CD4-positive, CD25-positive, alpha-beta regulatory T cell (primary cell): ENCODE measurements around the gene GLYAT. TPM values are rescaled to one million over a fixed set of nuclear protein-coding genes. Genes with fewer than 3 reads are reported as not detected.
"Not testable (repeated sequence)": the region's sequence is repeated elsewhere in the genome, so short reads cannot be mapped to it uniquely, and the experiment has no call there.

Experiments
- ATAC-seq, 2 donors: fragments of 150-1000 bp; cut with Tn5 transposase; one replicate each; pipeline ENCODE4 v1.10.0; 2021; ENCODE audit warnings: low read depth in 2 of 2, moderate number of reproducible peaks in 2 of 2, moderate library complexity in 1 of 2
- DNase-seq, 3 donors: peaks; one replicate each; pipeline versions ENCODE4 v3.0.0 to v3.0.0-alpha.2; 2012 to 2022; ENCODE audit warnings: mixed read lengths in 1 of 3
- H3K27ac ChIP-seq: one replicate; pipeline ENCODE4 v1.7.0; 2013; ENCODE audit warnings: mild to moderate bottlenecking, low read length; ENCODE audit not compliant: insufficient read depth, poor library complexity, severe bottlenecking
- H3K27me3 ChIP-seq: one replicate; pipeline ENCODE4 v1.7.0; 2013; ENCODE audit warnings: low read length; ENCODE audit not compliant: control insufficient read depth, insufficient read depth
- H3K36me3 ChIP-seq: one replicate; pipeline ENCODE4 v1.7.0; 2013; ENCODE audit warnings: mild to moderate bottlenecking, low read length, moderate library complexity; ENCODE audit not compliant: control insufficient read depth, insufficient read depth
- H3K4me1 ChIP-seq: 2 replicates; pipeline ENCODE4 v1.7.0; 2013; ENCODE audit warnings: mild to moderate bottlenecking, low read length; ENCODE audit not compliant: insufficient read depth, control insufficient read depth, poor library complexity, severe bottlenecking
- H3K4me3 ChIP-seq: one replicate; pipeline ENCODE4 v1.7.0; 2013; ENCODE audit warnings: low read depth, mild to moderate bottlenecking, low read length, moderate library complexity
- H3K9me3 ChIP-seq, 2 experiments: 1 replicate in 1 of 2; 2 replicates in 1 of 2; pipeline ENCODE4 v1.7.0; 2013; ENCODE audit warnings: low read length in 2 of 2, mild to moderate bottlenecking in 1 of 2, moderate library complexity in 1 of 2; ENCODE audit not compliant: control insufficient read depth in 2 of 2
- H3K27ac Mint-ChIP-seq, 3 donors: one replicate each; pipeline ENCODE4 v1.8.0; 2020 to 2022; ENCODE audit warnings: mild to moderate bottlenecking in 3 of 3, mixed read lengths in 3 of 3, moderate library complexity in 2 of 3
- H3K27me3 Mint-ChIP-seq: one replicate; pipeline ENCODE4 v1.8.0; 2022; ENCODE audit warnings: mild to moderate bottlenecking, mixed read lengths
- H3K36me3 Mint-ChIP-seq: one replicate; pipeline ENCODE4 v1.8.0; 2020; ENCODE audit warnings: mixed read lengths
- H3K4me1 Mint-ChIP-seq, 4 donors: one replicate each; pipeline ENCODE4 v1.8.0; 2020 to 2022; ENCODE audit warnings: mixed read lengths in 4 of 4, mild to moderate bottlenecking in 1 of 4
- H3K4me3 Mint-ChIP-seq, 4 donors: one replicate each; pipeline ENCODE4 v1.8.0; 2020 to 2022; ENCODE audit warnings: mild to moderate bottlenecking in 4 of 4, mixed read lengths in 4 of 4, moderate library complexity in 3 of 4
- H3K9me3 Mint-ChIP-seq, 7 donors: one replicate each; pipeline ENCODE4 v1.8.0; 2020 to 2022; ENCODE audit warnings: mixed read lengths in 7 of 7, mild to moderate bottlenecking in 3 of 7, moderate library complexity in 2 of 7
- polyA plus RNA-seq, 4 donors: library from polyadenylated mRNA; unstranded; fragments of 300-500 nt; fragmentation: Illumina TruSeq; gene quantifications; one replicate each; pipeline ENCODE4 v1.2.3, GENCODE V29; 2021
- total RNA-seq: library from RNA; stranded (reverse); gene quantifications from one replicate; pipeline ENCODE4 v1.2.3, GENCODE V29; 2022

The GLYAT gene
- total and polyA plus RNA-seq, 5 donors from 2014 or later = not detected

DNA sequence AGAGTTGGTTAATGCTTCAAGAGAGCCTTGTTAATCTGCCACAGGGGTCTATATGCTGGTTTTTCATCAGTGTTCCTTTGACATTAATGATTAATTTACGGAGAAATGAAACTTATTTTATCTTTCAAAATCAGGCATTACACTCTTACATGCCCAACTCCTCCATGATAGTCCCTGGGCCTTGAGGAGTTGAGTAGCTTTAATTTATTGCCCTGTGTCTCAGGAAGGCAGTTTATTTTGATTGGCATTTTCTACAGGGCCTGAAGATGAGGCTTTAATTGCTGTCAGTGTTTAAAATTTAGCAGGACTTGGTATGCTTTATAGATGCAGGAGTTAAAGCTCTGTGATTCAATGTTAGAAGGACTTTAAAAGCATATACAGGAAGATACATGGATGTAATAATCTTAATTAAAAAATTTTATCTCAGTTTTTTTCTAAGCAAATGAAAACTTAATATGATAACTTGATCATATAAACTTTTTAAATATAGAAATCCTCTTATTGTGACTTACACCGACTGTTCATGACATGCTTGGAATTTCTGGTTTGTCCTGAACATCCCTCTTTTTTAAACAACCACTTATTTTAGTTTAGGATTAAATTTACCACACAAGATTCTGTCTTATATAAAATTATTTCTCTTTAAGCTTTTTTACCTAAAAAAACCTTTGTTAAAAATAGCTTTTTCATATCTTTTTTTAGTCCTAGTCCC is 12.2 kb downstream of the GLYAT start:
- Histone ChIP-seq H3K36me3 (no peaks in the 10 kb centered on the region), H3K4me1 (no peaks in the 10 kb centered on the region), H3K4me3 (no peak overlapping the region), H3K9me3 (no peaks in the 10 kb centered on the region), H3K27ac (no peak overlapping the region), H3K27me3 (peaks cover 2% of the 10 kb centered on the region)
- Mint-ChIP-seq H3K27ac (no peak overlapping the region), H3K4me3 (no peak overlapping the region), H3K4me1 (no peaks in the 10 kb centered on the region), H3K27me3 (no peaks in the 10 kb centered on the region), H3K9me3 (peaks cover 0 to 1% (median 0%) of the 10 kb centered on the region in 7 donors), H3K36me3 (no peaks in the 10 kb centered on the region)
- DNase-seq (no peak), ATAC-seq (no peak)

DNA sequence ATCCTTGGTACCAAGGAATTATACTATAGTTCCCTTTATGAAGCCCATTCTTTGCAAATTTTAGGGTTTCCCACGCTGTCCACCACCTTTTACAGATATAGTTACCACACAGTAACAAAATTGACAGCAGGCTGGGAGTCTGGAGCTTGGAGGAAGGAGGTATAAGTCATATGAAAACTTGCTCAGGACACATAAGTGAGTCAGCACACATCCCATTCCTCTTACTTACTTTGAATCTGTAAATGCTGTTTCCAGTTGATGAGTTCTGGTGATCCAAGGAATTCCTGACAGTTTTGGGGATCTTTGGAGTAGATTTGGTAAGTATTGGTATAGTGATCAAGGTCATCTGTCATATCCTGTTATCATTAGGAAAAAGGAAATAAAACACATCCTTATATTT is 19.2 kb downstream of the GLYAT start:
- H3K4me1 ChIP-seq = no peaks in the 10 kb centered on the region
- H3K9me3 ChIP-seq = no peaks in the 10 kb centered on the region
- H3K36me3 ChIP-seq = no peaks in the 10 kb centered on the region
- H3K27me3 ChIP-seq = peaks cover 5% of the 10 kb centered on the region
- Mint-ChIP-seq H3K4me1 (no peaks in the 10 kb centered on the region), H3K9me3 (peaks cover 0 to 5% (median 0%) of the 10 kb centered on the region in 7 donors), H3K27ac (no peak overlapping the region), H3K27me3 (no peaks in the 10 kb centered on the region), H3K36me3 (no peaks in the 10 kb centered on the region), H3K4me3 (no peak overlapping the region)
- DNase-seq = no peak
- no peak overlapping the region for H3K4me3 ChIP-seq
- no peak for ATAC-seq
- no peak overlapping the region for H3K27ac ChIP-seq

GRCh38 chr11:58711832-58712231 is 19.9 kb downstream of the GLYAT start:
- no peaks in the 10 kb centered on the region for H3K36me3 ChIP-seq
- H3K4me3 ChIP-seq = no peak overlapping the region
- no peak overlapping the region for H3K27ac ChIP-seq
- Mint-ChIP-seq H3K27me3 (no peaks in the 10 kb centered on the region), H3K4me3 (no peak overlapping the region), H3K36me3 (no peaks in the 10 kb centered on the region), H3K27ac (no peak overlapping the region), H3K9me3 (peaks cover 0 to 9% (median 1%) of the 10 kb centered on the region in 7 donors), H3K4me1 (no peaks in the 10 kb centered on the region)
- ATAC-seq (no peak), DNase-seq (no peak)
- H3K4me1 ChIP-seq = no peaks in the 10 kb centered on the region
- no peaks in the 10 kb centered on the region for H3K9me3 ChIP-seq
- peaks cover 5% of the 10 kb centered on the region for H3K27me3 ChIP-seq

- H3K4me1 ChIP-seq = no peaks in the 10 kb centered on the region
- peaks cover 0 to 3% of the 10 kb centered on the region in 2 experiments for H3K9me3 ChIP-seq
- Mint-ChIP-seq H3K9me3 (peaks cover 0 to 20% (median 4%) of the 10 kb centered on the region in 7 donors), H3K36me3 (no peaks in the 10 kb centered on the region), H3K27me3 (peaks cover 5% of the 10 kb centered on the region), H3K27ac (no peak overlapping the region), H3K4me1 (no peaks in the 10 kb centered on the region), H3K4me3 (no peak overlapping the region)
- H3K27me3 ChIP-seq = peaks cover 3% of the 10 kb centered on the region
- ATAC-seq (no peak), DNase-seq (no peak)
- H3K4me3 ChIP-seq = no peak overlapping the region
- no peak overlapping the region for H3K27ac ChIP-seq
- no peaks in the 10 kb centered on the region for H3K36me3 ChIP-seq
These were observed 24.0 kb downstream of the GLYAT start for GRCh38 chr11:58707767-58708166.

GRCh38 chr11:58696825-58697224 is 34.9 kb downstream of the GLYAT start:
- not testable (repeated sequence) for ATAC-seq, H3K27me3 ChIP-seq, H3K4me1 Mint-ChIP-seq, H3K36me3 Mint-ChIP-seq, H3K9me3 Mint-ChIP-seq, DNase-seq, H3K4me1 ChIP-seq, H3K4me3 ChIP-seq, H3K27me3 Mint-ChIP-seq, H3K27ac Mint-ChIP-seq, H3K27ac ChIP-seq, H3K4me3 Mint-ChIP-seq, H3K36me3 ChIP-seq, H3K9me3 ChIP-seq

DNA sequence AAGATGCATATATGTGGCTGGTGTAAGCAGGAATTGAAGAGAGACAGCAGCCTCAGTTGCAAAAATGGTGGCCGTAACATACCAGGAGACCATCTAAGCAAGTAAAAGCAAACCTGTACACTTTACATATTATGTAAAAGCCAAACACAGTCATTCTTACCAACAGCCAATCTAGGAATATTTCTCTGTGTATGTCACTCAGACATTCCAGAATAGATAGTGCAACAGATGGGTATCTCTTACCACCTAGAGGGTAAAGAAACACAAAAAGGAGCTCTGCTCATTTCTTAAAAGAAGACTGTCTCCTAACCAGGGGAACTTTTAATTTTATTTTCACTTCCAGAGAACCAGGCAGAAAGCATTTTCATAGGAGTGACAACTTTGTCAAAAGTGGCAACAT is 38.7 kb downstream of the GLYAT start:
- Histone ChIP-seq H3K4me3 (no peak overlapping the region), H3K27me3 (no peaks in the 10 kb centered on the region), H3K36me3 (no peaks in the 10 kb centered on the region), H3K27ac (no peak overlapping the region), H3K4me1 (no peaks in the 10 kb centered on the region), H3K9me3 (no peaks in the 10 kb centered on the region)
- ATAC-seq (no peak), DNase-seq (no peak)
- Mint-ChIP-seq H3K27ac (no peak overlapping the region), H3K36me3 (no peaks in the 10 kb centered on the region), H3K9me3 (peaks cover 0 to 2% (median 0%) of the 10 kb centered on the region in 7 donors), H3K4me3 (no peak overlapping the region), H3K27me3 (no peaks in the 10 kb centered on the region), H3K4me1 (no peaks in the 10 kb centered on the region)

DNA sequence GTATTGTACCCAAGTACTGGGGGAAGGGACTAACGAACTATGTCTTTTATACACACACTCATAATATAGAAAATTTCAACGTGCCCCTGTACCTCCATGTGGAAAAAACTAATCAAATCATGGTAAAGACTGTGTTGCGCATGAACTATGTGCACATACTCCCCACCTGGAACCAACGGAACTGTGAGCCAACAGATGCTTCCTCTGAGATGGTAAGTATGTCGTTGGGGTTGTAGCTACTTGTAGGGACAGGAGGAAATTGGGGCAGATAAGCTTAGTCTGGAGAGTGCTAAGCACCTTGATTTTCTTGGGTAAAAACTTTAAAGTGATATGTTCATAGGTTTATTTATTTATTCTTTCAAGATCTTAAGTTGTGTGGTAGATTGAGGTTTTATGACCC is 40.1 kb downstream of the GLYAT start:
- no peak overlapping the region for H3K4me3 Mint-ChIP-seq
- no peak overlapping the region for H3K27ac Mint-ChIP-seq

GRCh38 chr11:58688789-58689503 is 42.8 kb downstream of the GLYAT start:
- no peaks in the 10 kb centered on the region for H3K9me3 ChIP-seq
- Mint-ChIP-seq H3K4me3 (no peak overlapping the region), H3K4me1 (peaks cover 0 to 12% (median 0%) of the 10 kb centered on the region in 4 donors), H3K27me3 (peaks cover 4% of the 10 kb centered on the region), H3K27ac (peak overlapping the region in 2 of 3 donors; percentile 5 to 27), H3K36me3 (no peaks in the 10 kb centered on the region), H3K9me3 (peaks cover 0 to 2% (median 0%) of the 10 kb centered on the region in 7 donors)
- H3K27ac ChIP-seq = no peak overlapping the region
- H3K27me3 ChIP-seq = no peaks in the 10 kb centered on the region
- no peak overlapping the region for H3K4me3 ChIP-seq
- no peaks in the 10 kb centered on the region for H3K36me3 ChIP-seq
- no peaks in the 10 kb centered on the region for H3K4me1 ChIP-seq
- no peak for ATAC-seq
- no peak for DNase-seq

More for the DNA sequence above, 40.1 kb downstream of the GLYAT start:
- ATAC-seq = no peak
- H3K36me3 ChIP-seq = no peaks in the 10 kb centered on the region
- H3K9me3 ChIP-seq = no peaks in the 10 kb centered on the region
- Mint-ChIP-seq H3K4me1 (no peaks in the 10 kb centered on the region), H3K36me3 (no peaks in the 10 kb centered on the region), H3K9me3 (peaks cover 0 to 2% (median 0%) of the 10 kb centered on the region in 7 donors), H3K27me3 (peaks cover 4% of the 10 kb centered on the region)
- no peak overlapping the region for H3K4me3 ChIP-seq
- H3K27ac ChIP-seq = no peak overlapping the region
- no peaks in the 10 kb centered on the region for H3K27me3 ChIP-seq
- H3K4me1 ChIP-seq = no peaks in the 10 kb centered on the region
- no peak for DNase-seq
